GM15510 (cell line): ENCODE measurements around the gene VCAN.

ENCODE experiments used
- POLR2A ChIP-seq: IDR thresholded peaks from 3 replicates; pipeline ENCODE4 v1.6.1; 2011; ENCODE audit warnings: borderline replicate concordance; ENCODE audit not compliant: insufficient read length; ENCODE audit errors: extremely low read depth

Gene VCAN

GRCh38 chr5:83527722-83528438 lies 56.3 kb downstream of the VCAN start:
- TF ChIP-seq POLR2A: no peak

GRCh38 chr5:83528439-83528769 lies 56.9 kb downstream of the VCAN start:
- no peak for TF ChIP-seq POLR2A

- no peak for TF ChIP-seq POLR2A
Observed at GRCh38 chr5:83530193-83530592, 58.6 kb downstream of the VCAN start.

- TF ChIP-seq POLR2A: no peak
Observed at GRCh38 chr5:83531661-83532060, 60.1 kb downstream of the VCAN start.

GRCh38 chr5:83538786-83539462 lies 67.4 kb downstream of the VCAN start:
- TF ChIP-seq POLR2A: no peak

- TF ChIP-seq POLR2A: no peak
Observed at GRCh38 chr5:83539463-83539790, 67.9 kb downstream of the VCAN start.

GRCh38 chr5:83540105-83540504 lies 68.6 kb downstream of the VCAN start:
- no peak for TF ChIP-seq POLR2A

GRCh38 chr5:83540783-83541182 lies 69.2 kb downstream of the VCAN start:
- TF ChIP-seq POLR2A: no peak

- no peak for TF ChIP-seq POLR2A
Observed at GRCh38 chr5:83542839-83543238, 71.3 kb downstream of the VCAN start.

GRCh38 chr5:83543898-83544297 lies 72.4 kb downstream of the VCAN start:
- TF ChIP-seq POLR2A: no peak

- no peak for TF ChIP-seq POLR2A
Observed at GRCh38 chr5:83547161-83547560, 75.6 kb downstream of the VCAN start.

GRCh38 chr5:83547889-83548288 lies 76.3 kb downstream of the VCAN start:
- TF ChIP-seq POLR2A: no peak

GRCh38 chr5:83548581-83548980 lies 77.0 kb downstream of the VCAN start:
- TF ChIP-seq POLR2A: no peak

GRCh38 chr5:83549076-83549475 lies 77.5 kb downstream of the VCAN start:
- no peak for TF ChIP-seq POLR2A

- no peak for TF ChIP-seq POLR2A
Observed at GRCh38 chr5:83549674-83550073, 78.1 kb downstream of the VCAN start.

- no peak for TF ChIP-seq POLR2A
Observed at GRCh38 chr5:83551821-83552220, 80.3 kb downstream of the VCAN start.
